Mammary epithelial cell (primary cell): ENCODE data around the gene CDK4.

ENCODE experiments used
- CTCF ChIP-seq, 2 donors: IDR thresholded peaks in 1 of 2; conservative IDR thresholded peaks in 1 of 2; 2 replicates each; pipeline ENCODE4 v1.5.1; 2011 to 2012; ENCODE audit warnings: inconsistent platforms in 2 of 2, low read length in 2 of 2, mild to moderate bottlenecking in 2 of 2, control low read depth in 1 of 2, low read depth in 1 of 2; ENCODE audit not compliant: insufficient read depth in 1 of 2; ENCODE audit errors: extremely low read depth in 1 of 2
- EZH2 ChIP-seq: IDR thresholded peaks from 2 replicates; pipeline ENCODE4 v1.6.1; 2012; ENCODE audit warnings: low read length, inconsistent platforms, borderline replicate concordance

GRCh38 chr12:57739914-57740538 lies 12.1 kb downstream of the CDK4 start:
- TF ChIP-seq CTCF (conservative IDR thresholded peaks at IDR 0.05 in 1 of 2, IDR thresholded peaks at IDR 0.05 in 1 of 2; ENCODE audit: extremely low read depth in 1 of 2, insufficient read depth in 1 of 2, low read depth in 1 of 2, low read length in 2 of 2) (no peak), EZH2 (no peak)
